GM18519 (cell line): ENCODE results near the gene IRS1.
"Not testable (repeated sequence)": the region's sequence is repeated elsewhere in the genome, so short reads cannot be mapped to it uniquely, and the experiment has no call there.

Source experiments
- ATAC-seq: cut with Tn5 transposase; IDR thresholded peaks from one replicate; pipeline ENCODE4 v1.9.1; 2021; ENCODE audit warnings: mild to moderate bottlenecking, moderate library complexity; ENCODE audit not compliant: unreplicated experiment, low FRiP score

The IRS1 gene

GRCh38 chr2:226799211-226799975 lies at the start of gene IRS1:
TSS of gene IRS1 (minus strand) at chr2:226799820. CDS start at chr2:226798738, 1,082 bp downstream.
- peak; percentile 32 for ATAC-seq

GRCh38 chr2:226849349-226849748 lies 49.7 kb upstream of the IRS1 start:
- ATAC-seq: no peak

- ATAC-seq: no peak
Measured at GRCh38 chr2:226847511-226847910, 47.9 kb upstream of the IRS1 start.

- ATAC-seq: no peak
Measured at GRCh38 chr2:226847090-226847489, 47.5 kb upstream of the IRS1 start.

GRCh38 chr2:226845386-226846116 lies 45.9 kb upstream of the IRS1 start:
- ATAC-seq: peak; percentile 49

GRCh38 chr2:226843001-226843400 lies 43.4 kb upstream of the IRS1 start:
- not testable (repeated sequence) for ATAC-seq

- ATAC-seq: no peak
Measured at GRCh38 chr2:226839951-226840350, 40.3 kb upstream of the IRS1 start.

GRCh38 chr2:226839161-226839560 lies 39.5 kb upstream of the IRS1 start:
- no peak for ATAC-seq

- ATAC-seq: peak; percentile 18
Measured at GRCh38 chr2:226838722-226839121, 39.1 kb upstream of the IRS1 start.

GRCh38 chr2:226837787-226838603 lies 38.4 kb upstream of the IRS1 start:
- no peak for ATAC-seq

- ATAC-seq: no peak
Measured at GRCh38 chr2:226837334-226837733, 37.7 kb upstream of the IRS1 start.

- peak; percentile 3 for ATAC-seq
Measured at GRCh38 chr2:226836548-226836885, 36.9 kb upstream of the IRS1 start.

GRCh38 chr2:226835796-226836547 lies 36.4 kb upstream of the IRS1 start, which contains the start of gene RHBDD1:
TSS of gene RHBDD1 (plus strand) at chr2:226836054. CDS start at chr2:226864694, 28,640 bp downstream.
- ATAC-seq: peak; percentile 88

GRCh38 chr2:226835420-226835795 lies 35.8 kb upstream of the IRS1 start:
- ATAC-seq: no peak

- ATAC-seq: not testable (repeated sequence)
Measured at GRCh38 chr2:226834880-226835279, 35.3 kb upstream of the IRS1 start.

- no peak for ATAC-seq
Measured at GRCh38 chr2:226832061-226832460, 32.4 kb upstream of the IRS1 start.

GRCh38 chr2:226831266-226831665 lies 31.6 kb upstream of the IRS1 start:
- ATAC-seq: no peak

GRCh38 chr2:226829721-226830631 lies 30.4 kb upstream of the IRS1 start:
- ATAC-seq: no peak

GRCh38 chr2:226828191-226828590 lies 28.6 kb upstream of the IRS1 start:
- ATAC-seq: no peak
